Measurements from ENCODE around the gene ADARB1.

The ADARB1 gene

GRCh38 chr21:45032977-45033710, 41.2 kb upstream of the ADARB1 start:
- no peak for TF ChIP-seq KLF8 (tag by site-specific recombination; IDR thresholded peaks at IDR 0.05)
- no peak for TF ChIP-seq ZNF48 (tag by site-specific recombination; IDR thresholded peaks at IDR 0.05)
- no peak for TF ChIP-seq ZNF660 (tag by site-specific recombination; IDR thresholded peaks at IDR 0.05)
- no peak for TF ChIP-seq ZNF645 (tag by site-specific recombination; IDR thresholded peaks at IDR 0.05)
- no peak for TF ChIP-seq SP7 (tag by site-specific recombination; IDR thresholded peaks at IDR 0.05)
- TF ChIP-seq PRDM6 (tag by site-specific recombination; IDR thresholded peaks at IDR 0.05) = no peak
- TF ChIP-seq, protein P1, sequence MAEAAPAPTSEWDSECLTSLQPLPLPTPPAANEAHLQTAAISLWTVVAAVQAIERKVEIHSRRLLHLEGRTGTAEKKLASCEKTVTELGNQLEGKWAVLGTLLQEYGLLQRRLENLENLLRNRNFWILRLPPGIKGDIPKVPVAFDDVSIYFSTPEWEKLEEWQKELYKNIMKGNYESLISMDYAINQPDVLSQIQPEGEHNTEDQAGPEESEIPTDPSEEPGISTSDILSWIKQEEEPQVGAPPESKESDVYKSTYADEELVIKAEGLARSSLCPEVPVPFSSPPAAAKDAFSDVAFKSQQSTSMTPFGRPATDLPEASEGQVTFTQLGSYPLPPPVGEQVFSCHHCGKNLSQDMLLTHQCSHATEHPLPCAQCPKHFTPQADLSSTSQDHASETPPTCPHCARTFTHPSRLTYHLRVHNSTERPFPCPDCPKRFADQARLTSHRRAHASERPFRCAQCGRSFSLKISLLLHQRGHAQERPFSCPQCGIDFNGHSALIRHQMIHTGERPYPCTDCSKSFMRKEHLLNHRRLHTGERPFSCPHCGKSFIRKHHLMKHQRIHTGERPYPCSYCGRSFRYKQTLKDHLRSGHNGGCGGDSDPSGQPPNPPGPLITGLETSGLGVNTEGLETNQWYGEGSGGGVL (tag by site-specific recombination; IDR thresholded peaks at IDR 0.05) = no peak
- TF ChIP-seq ZNF549 (tag by site-specific recombination; IDR thresholded peaks at IDR 0.05) = no peak
- no peak for TF ChIP-seq MYNN (tag by site-specific recombination; IDR thresholded peaks at IDR 0.05; ENCODE audit: borderline replicate concordance)
- TF ChIP-seq, protein P2, sequence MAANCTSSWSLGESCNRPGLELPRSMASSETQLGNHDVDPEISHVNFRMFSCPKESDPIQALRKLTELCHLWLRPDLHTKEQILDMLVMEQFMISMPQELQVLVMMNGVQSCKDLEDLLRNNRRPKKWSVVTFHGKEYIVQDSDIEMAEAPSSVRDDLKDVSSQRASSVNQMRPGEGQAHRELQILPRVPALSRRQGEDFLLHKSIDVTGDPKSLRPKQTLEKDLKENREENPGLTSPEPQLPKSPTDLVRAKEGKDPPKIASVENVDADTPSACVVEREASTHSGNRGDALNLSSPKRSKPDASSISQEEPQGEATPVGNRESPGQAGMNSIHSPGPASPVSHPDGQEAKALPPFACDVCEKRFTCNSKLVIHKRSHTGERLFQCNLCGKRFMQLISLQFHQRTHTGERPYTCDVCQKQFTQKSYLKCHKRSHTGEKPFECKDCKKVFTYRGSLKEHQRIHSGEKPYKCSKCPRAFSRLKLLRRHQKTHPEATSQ (tag by site-specific recombination; IDR thresholded peaks at IDR 0.05) = no peak
- no peak for TF ChIP-seq TRIM28 (IDR thresholded peaks at IDR 0.05; ENCODE audit: borderline replicate concordance, low read length)
- TF ChIP-seq ZSCAN23 (tag by site-specific recombination; IDR thresholded peaks at IDR 0.05) = no peak
- no peak for TF ChIP-seq FEZF1 (tag by site-specific recombination; IDR thresholded peaks at IDR 0.05)
- TF ChIP-seq ZNF600 (tag by site-specific recombination; IDR thresholded peaks at IDR 0.05) = no peak
- TF ChIP-seq ZNF830 (tag by site-specific recombination; IDR thresholded peaks at IDR 0.05; ENCODE audit: low read depth) = no peak
- no peak for TF ChIP-seq ZFP3 (tag by site-specific recombination; IDR thresholded peaks at IDR 0.05; ENCODE audit: low read depth)
- no peak for TF ChIP-seq ZNF629 (tag by site-specific recombination; IDR thresholded peaks at IDR 0.05)
- no peak for TF ChIP-seq CTCF (tag by site-specific recombination; IDR thresholded peaks at IDR 0.05)
- TF ChIP-seq ZNF548 (tag by site-specific recombination; IDR thresholded peaks at IDR 0.05) = no peak
- H3K4me3 ChIP-seq (ENCODE audit: low read depth, low read length) = no peak overlapping the region
- no peaks in the 10 kb centered on the region for H3K9me3 ChIP-seq (ENCODE audit: control insufficient read depth, insufficient read depth, low read depth, low read length)
- H3K27ac ChIP-seq (ENCODE audit: extremely low read depth, low read depth, low read length) = no peak overlapping the region
- H3K36me3 ChIP-seq (ENCODE audit: control insufficient read depth in 2 of 2, insufficient read depth in 1 of 2, low read length in 2 of 2) = no peaks in the 10 kb centered on the region
- CTCF ChIA-PET = no interaction called here
- no peaks in the 10 kb centered on the region for H3K4me1 ChIP-seq (ENCODE audit: control insufficient read depth, insufficient read depth, low read length)
- POLR2A ChIA-PET = no interaction called here
